PC-9 (cell line): ENCODE measurements around the gene EPX. TPM values are rescaled to one million over a fixed set of nuclear protein-coding genes. Genes with fewer than 3 reads are reported as not detected.

Experiments
- BruUV-seq: library from RNA; stranded (reverse); fragments of 400-500 nt; replicated peaks from 2 replicates; lab custom pipeline; 2021; lab: Mats Ljungman, UMichigan
- CTCF ChIA-PET: fragments of 300-600 bp; sonication (Branson Sonifier 250); formaldehyde crosslinking; loops from one replicate; lab custom pipeline; 2022; ENCODE audit warnings: antibody characterized with exemption; lab: Charles Lee
- POLR2A ChIA-PET: fragments of 300-600 bp; sonication (Branson Sonifier 250); formaldehyde crosslinking; loops from one replicate; lab custom pipeline; 2022; ENCODE audit warnings: antibody characterized with exemption; ENCODE audit not compliant: unreplicated experiment; lab: Charles Lee
- DNase-seq, 2 experiments: peaks; one replicate each; pipeline versions ENCODE4 v3.0.0 to v3.0.0-alpha.2; 2015 to 2022; ENCODE audit warnings: mixed read lengths in 1 of 2
- H2AFZ ChIP-seq: fragments of 200-600 bp; sonication (generic); 2 replicates; pipeline ENCODE4 v1.8.1; 2017; ENCODE audit warnings: antibody characterized with exemption
- H3F3A ChIP-seq: fragments of 200-600 bp; sonication (generic); 2 replicates; pipeline ENCODE4 v1.8.1; 2017; ENCODE audit warnings: antibody characterized with exemption, mild to moderate bottlenecking, low read depth; ENCODE audit not compliant: insufficient read depth
- H3K27ac ChIP-seq: fragments of 200-600 bp; sonication (generic); 2 replicates; pipeline ENCODE4 v1.6.1; 2016; ENCODE audit warnings: mixed run types
- H3K27me3 ChIP-seq: fragments of 200-600 bp; sonication (generic); 2 replicates; pipeline ENCODE4 v1.6.1; 2016; ENCODE audit warnings: low read depth, mixed run types; ENCODE audit not compliant: insufficient read depth
- H3K36me3 ChIP-seq: fragments of 200-600 bp; sonication (generic); 2 replicates; pipeline ENCODE4 v1.6.1; 2016; ENCODE audit warnings: low read depth, mixed run types
- H3K4me1 ChIP-seq: fragments of 200-600 bp; sonication (generic); replicated peaks from 2 replicates; pipeline ENCODE4 v1.6.1; 2016; ENCODE audit warnings: mixed run types; ENCODE audit not compliant: insufficient read depth
- H3K4me2 ChIP-seq: fragments of 200-600 bp; sonication (generic); 2 replicates; pipeline ENCODE4 v1.6.1; 2017; ENCODE audit warnings: mixed run types
- H3K4me3 ChIP-seq: fragments of 200-600 bp; sonication (generic); 2 replicates; pipeline ENCODE4 v1.6.1; 2016; ENCODE audit warnings: mixed run types
- H3K79me2 ChIP-seq: fragments of 200-600 bp; sonication (generic); 2 replicates; pipeline ENCODE4 v1.6.1; 2017; ENCODE audit warnings: low read depth, mixed run types
- H3K9me2 ChIP-seq: fragments of 200-600 bp; sonication (generic); 2 replicates; pipeline ENCODE4 v1.8.1; 2017; ENCODE audit warnings: mild to moderate bottlenecking; ENCODE audit not compliant: insufficient read depth
- H3K9me3 ChIP-seq: fragments of 200-600 bp; sonication (generic); 2 replicates; pipeline ENCODE4 v1.8.1; 2016; ENCODE audit warnings: low read depth; ENCODE audit not compliant: insufficient read depth
- H4K20me1 ChIP-seq: fragments of 200-600 bp; sonication (generic); 2 replicates; pipeline ENCODE4 v1.8.1; 2017; ENCODE audit not compliant: insufficient read depth
- CTCF ChIP-seq: fragments of 200-600 bp; sonication (generic); conservative IDR thresholded peaks from 2 replicates; pipeline ENCODE4 v1.6.1; 2017; ENCODE audit warnings: mixed run types, antibody characterized with exemption, mild to moderate bottlenecking, moderate library complexity
- EZH2 ChIP-seq: fragments of 200-600 bp; sonication (generic); IDR thresholded peaks from 2 replicates; pipeline ENCODE4 v1.8.0; 2017; ENCODE audit warnings: antibody characterized with exemption, low read depth
- intact Hi-C: fragments of 100-400 bp; cut with micrococcal nuclease; formaldehyde crosslinking; loops from one replicate; pipeline ENCODE4 v1.10.0; 2022; ENCODE audit not compliant: unreplicated experiment
- total RNA-seq: library from RNA; stranded (reverse); gene quantifications from 2 replicates; pipeline ENCODE4 v1.2.3, GENCODE V29; 2021

Gene EPX
- total RNA-seq, 1 experiment from 2014 or later, result not detected

DNA sequence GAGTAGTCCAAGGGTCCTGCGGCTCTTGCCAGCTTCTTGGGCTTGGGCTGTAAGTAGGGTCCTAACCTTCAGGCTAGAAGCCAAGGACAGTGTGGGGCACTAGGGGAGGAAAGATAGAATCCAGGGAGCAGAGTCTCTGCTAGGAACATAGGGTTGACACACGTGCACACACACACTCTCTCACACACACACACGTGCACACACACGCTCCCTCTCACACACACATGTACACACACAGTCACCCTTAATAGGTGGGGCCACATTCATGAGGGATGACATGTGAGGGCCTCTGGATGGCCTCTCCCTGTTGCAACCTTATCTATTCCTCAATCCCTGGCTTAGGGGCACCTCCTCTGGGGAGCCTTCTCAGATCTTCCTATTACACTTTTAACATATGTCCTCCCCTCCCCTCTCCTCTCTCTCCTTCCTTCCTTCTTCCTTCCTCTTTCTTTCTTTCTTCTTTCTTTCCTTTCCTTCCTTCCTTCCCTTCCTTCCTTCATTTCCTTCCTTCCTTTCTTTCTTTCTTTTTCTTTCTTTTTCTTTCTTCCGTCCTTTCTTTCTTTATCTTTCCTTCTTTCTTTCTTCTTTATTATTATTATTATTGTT lies 3.1 kb downstream of the EPX start:
- TF ChIP-seq EZH2, result no peak
- no peak for TF ChIP-seq CTCF
- POLR2A ChIA-PET, result no interaction called here
- DNase-seq, result peak in 1 of 2 experiments; percentile 31

GRCh38 chr17:58196610-58197009 lies 4.1 kb downstream of the EPX start:
- Histone ChIP-seq H2AFZ (no peak overlapping the region), H3K27me3 (peaks cover 88% of the 10 kb centered on the region), H3K9me2 (no peaks in the 10 kb centered on the region), H3F3A (no peaks in the 10 kb centered on the region), H4K20me1 (no peaks in the 10 kb centered on the region), H3K4me3 (no peak overlapping the region), H3K36me3 (no peaks in the 10 kb centered on the region), H3K79me2 (no peaks in the 10 kb centered on the region), H3K4me1 (no peaks in the 10 kb centered on the region), H3K9me3 (no peaks in the 10 kb centered on the region), H3K4me2 (no peak overlapping the region), H3K27ac (no peak overlapping the region)
- BruUV-seq, result no TSS peak
- no peak for TF ChIP-seq EZH2
- TF ChIP-seq CTCF, result no peak
- ChIA-PET CTCF (no interaction called here), POLR2A (no interaction called here)
- DNase-seq, result no peak
- intact Hi-C loops, result no loop called here

More for the DNA sequence above, 3.1 kb downstream of the EPX start:
- Histone ChIP-seq H3K4me3 (no peak overlapping the region), H4K20me1 (no peaks in the 10 kb centered on the region), H3K9me3 (no peaks in the 10 kb centered on the region), H3K79me2 (no peaks in the 10 kb centered on the region), H3K27ac (no peak overlapping the region), H3K36me3 (no peaks in the 10 kb centered on the region), H3K9me2 (no peaks in the 10 kb centered on the region), H3K27me3 (peaks cover 96% of the 10 kb centered on the region), H3K4me1 (no peaks in the 10 kb centered on the region), H3K4me2 (no peak overlapping the region), H3F3A (no peaks in the 10 kb centered on the region), H2AFZ (no peak overlapping the region)
- no TSS peak for BruUV-seq
- CTCF ChIA-PET, result no interaction called here
- intact Hi-C loops, result no loop called here

GRCh38 chr17:58200024-58200633 lies 7.6 kb downstream of the EPX start:
- H3K4me3 ChIP-seq, result no peak overlapping the region
- H4K20me1 ChIP-seq, result no peaks in the 10 kb centered on the region
- no peak overlapping the region for H3K4me2 ChIP-seq
- no peak overlapping the region for H3K27ac ChIP-seq
- intact Hi-C loops, result no loop called here
- H3K9me3 ChIP-seq, result no peaks in the 10 kb centered on the region
- no peaks in the 10 kb centered on the region for H3K36me3 ChIP-seq
- H2AFZ ChIP-seq, result no peak overlapping the region
- H3K9me2 ChIP-seq, result no peaks in the 10 kb centered on the region
- ChIA-PET CTCF (interaction anchor here (0.7 to 2.4 kb wide), 3 partner anchors 9 to 344 kb away, joined by 3 to 6 read pairs (median 4); no protein-coding TSS in a partner anchor), POLR2A (interaction anchor here (0.6 kb wide), 1 partner anchor 526 kb away, joined by 3 read pairs; no protein-coding TSS in a partner anchor)
- H3K79me2 ChIP-seq, result no peaks in the 10 kb centered on the region
- H3K4me1 ChIP-seq, result no peaks in the 10 kb centered on the region
- no TSS peak for BruUV-seq
- peaks cover 57% of the 10 kb centered on the region for H3K27me3 ChIP-seq
- peak; percentile 53 to 65 for DNase-seq
- no peaks in the 10 kb centered on the region for H3F3A ChIP-seq
- TF ChIP-seq CTCF (peak; percentile 68), EZH2 (no peak)
